Trophoblast cell (in vitro differentiated cells and primary cell): ENCODE data around the gene SLC39A5.

Experiments
- DNase-seq, 2 donors: peaks; one replicate each; pipeline ENCODE4 v3.0.0-alpha.2; 2016
- H2AFZ ChIP-seq: 2 replicates; pipeline ENCODE4 v1.6.1; 2013; ENCODE audit warnings: low read length, moderate library complexity, mild to moderate bottlenecking; ENCODE audit not compliant: insufficient read depth, poor library complexity
- H2AK5ac ChIP-seq: 2 replicates; pipeline ENCODE4 v1.6.1; 2013; ENCODE audit warnings: mild to moderate bottlenecking, low read length
- H2BK120ac ChIP-seq: 2 replicates; pipeline ENCODE4 v1.6.1; 2013; ENCODE audit warnings: low read length, mild to moderate bottlenecking, moderate library complexity; ENCODE audit not compliant: insufficient read depth, poor library complexity
- H2BK12ac ChIP-seq: 2 replicates; pipeline ENCODE4 v1.6.1; 2013; ENCODE audit warnings: mild to moderate bottlenecking, low read length, moderate library complexity
- H2BK5ac ChIP-seq: 2 replicates; pipeline ENCODE4 v1.6.1; 2013; ENCODE audit warnings: low read length, low read depth, moderate library complexity, mild to moderate bottlenecking; ENCODE audit not compliant: poor library complexity
- H3K14ac ChIP-seq: 2 replicates; pipeline ENCODE4 v1.6.1; 2013; ENCODE audit warnings: mild to moderate bottlenecking, low read length
- H3K18ac ChIP-seq: 2 replicates; pipeline ENCODE4 v1.6.1; 2013; ENCODE audit warnings: mild to moderate bottlenecking, low read length
- H3K23ac ChIP-seq: 2 replicates; pipeline ENCODE4 v1.6.1; 2013; ENCODE audit warnings: low read length
- H3K27ac ChIP-seq: 2 replicates; pipeline ENCODE4 v1.5.1; 2013; ENCODE audit warnings: low read depth, mild to moderate bottlenecking, inconsistent platforms, low read length, moderate library complexity
- H3K27me3 ChIP-seq: 2 replicates; pipeline ENCODE4 v1.6.1; 2013; ENCODE audit warnings: inconsistent platforms, mild to moderate bottlenecking, low read length, moderate library complexity; ENCODE audit not compliant: insufficient read depth
- H3K36me3 ChIP-seq, 2 experiments: 1 replicate in 1 of 2; 2 replicates in 1 of 2; pipeline ENCODE4 v1.6.1; 2013; ENCODE audit warnings: low read length in 2 of 2, mild to moderate bottlenecking in 2 of 2, moderate library complexity in 1 of 2; ENCODE audit not compliant: insufficient read depth in 2 of 2, control insufficient read depth in 1 of 2
- H3K4ac ChIP-seq: 2 replicates; pipeline ENCODE4 v1.6.1; 2013; ENCODE audit warnings: low read depth, mild to moderate bottlenecking, low read length, moderate library complexity
- H3K4me1 ChIP-seq, 2 experiments: 1 replicate in 1 of 2; 2 replicates in 1 of 2; pipeline ENCODE4 v1.6.1; 2013; ENCODE audit warnings: low read length in 2 of 2, mild to moderate bottlenecking in 2 of 2, moderate library complexity in 1 of 2; ENCODE audit not compliant: insufficient read depth in 2 of 2, control insufficient read depth in 1 of 2
- H3K4me2 ChIP-seq: 2 replicates; pipeline ENCODE4 v1.6.1; 2013; ENCODE audit warnings: inconsistent platforms, mild to moderate bottlenecking, low read length, moderate library complexity
- H3K4me3 ChIP-seq: 2 replicates; pipeline ENCODE4 v1.5.1; 2013; ENCODE audit warnings: mild to moderate bottlenecking, low read depth, low read length, inconsistent platforms
- H3K79me1 ChIP-seq: one replicate; pipeline ENCODE4 v1.6.1; 2013; ENCODE audit warnings: low read length
- H3K79me2 ChIP-seq: 2 replicates; pipeline ENCODE4 v1.6.1; 2013; ENCODE audit warnings: low read length, mild to moderate bottlenecking; ENCODE audit not compliant: control insufficient read depth, insufficient read depth, poor library complexity
- H3K9ac ChIP-seq: 2 replicates; pipeline ENCODE4 v1.6.1; 2013; ENCODE audit warnings: mild to moderate bottlenecking, low read length
- H3K9me3 ChIP-seq: 2 replicates; pipeline ENCODE4 v1.6.1; 2013; ENCODE audit warnings: low read depth, mild to moderate bottlenecking, control low read depth, inconsistent platforms, low read length; ENCODE audit not compliant: insufficient read depth
- H4K12ac ChIP-seq: 2 replicates; pipeline ENCODE4 v1.6.1; 2013; ENCODE audit warnings: low read depth, mild to moderate bottlenecking, low read length, moderate library complexity
- H4K8ac ChIP-seq: 2 replicates; pipeline ENCODE4 v1.6.1; 2013; ENCODE audit warnings: low read depth, mild to moderate bottlenecking, low read length, moderate library complexity
- H4K91ac ChIP-seq: one replicate; pipeline ENCODE4 v1.6.1; 2013; ENCODE audit warnings: low read depth, mild to moderate bottlenecking, low read length, moderate library complexity
- WGBS: extraction: QIAGEN DNeasy Blood & Tissue Kit; methylation state at CpG from one replicate; pipeline ENCODE4 v1.1.7; 2013; ENCODE audit warnings: missing lambda C conversion rate; ENCODE audit not compliant: insufficient read length, insufficient coverage; ENCODE audit errors: extremely low coverage; 5-methylcytosine and 5-hydroxymethylcytosine counted together

Gene SLC39A5

GRCh38 chr12:56255671-56256070 is 25.8 kb downstream of the SLC39A5 start:
- Histone ChIP-seq H4K91ac (no peak overlapping the region), H3K14ac (no peak overlapping the region), H3K27ac (no peak overlapping the region), H2AFZ (no peak overlapping the region), H3K9ac (no peak overlapping the region), H3K27me3 (no peaks in the 10 kb centered on the region), H3K79me1 (peaks cover 12% of the 10 kb centered on the region), H3K4me2 (no peak overlapping the region), H3K4me3 (no peak overlapping the region), H3K18ac (peak overlapping the region; percentile 4), H2BK12ac (no peak overlapping the region), H2BK5ac (no peak overlapping the region), H3K36me3 (peaks cover 43 to 49% of the 10 kb centered on the region in 2 experiments), H3K9me3 (no peaks in the 10 kb centered on the region), H4K8ac (no peak overlapping the region), H3K4ac (no peak overlapping the region), H2AK5ac (no peak overlapping the region), H3K4me1 (peaks cover 7 to 8% of the 10 kb centered on the region in 2 experiments), H4K12ac (no peak overlapping the region), H3K23ac (no peak overlapping the region), H2BK120ac (no peak overlapping the region), H3K79me2 (peaks cover 11% of the 10 kb centered on the region)
- no CpG with 5 or more reads among the region's 7 CpGs for WGBS
- no peak for DNase-seq

DNA sequence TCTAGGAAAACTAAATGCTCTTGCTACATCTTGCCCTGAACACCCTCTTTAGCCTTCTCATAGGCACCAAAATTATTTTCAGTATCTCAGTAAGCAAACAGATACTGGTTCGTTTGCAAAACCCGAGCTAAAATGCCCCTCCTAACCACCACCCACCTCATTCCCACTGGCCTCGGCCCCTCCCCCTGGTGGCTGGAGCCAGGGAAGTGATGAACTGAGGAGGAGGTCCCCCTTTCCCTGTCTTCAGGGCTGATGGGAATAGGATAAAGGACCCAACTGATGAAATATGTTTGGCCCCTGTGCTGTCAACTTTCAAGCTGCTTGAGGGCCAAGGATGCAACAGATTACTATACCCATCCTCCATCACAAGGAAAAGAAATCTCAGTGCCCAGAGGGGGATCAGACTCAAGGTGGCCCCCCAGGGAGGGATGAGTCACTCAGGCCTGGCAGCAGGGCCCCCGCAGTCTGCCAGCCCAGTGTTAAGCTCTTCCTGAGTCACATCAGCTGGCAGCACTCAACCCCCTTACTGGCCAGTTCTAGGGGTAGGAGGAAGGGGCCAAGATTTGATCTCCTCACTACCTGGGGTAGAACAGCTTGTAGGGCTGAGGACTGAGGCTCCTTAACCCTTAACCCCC is 26.6 kb downstream of the SLC39A5 start:
- Histone ChIP-seq H4K91ac (no peak overlapping the region), H3K9ac (peak overlapping the region; percentile 10), H4K8ac (no peak overlapping the region), H3K27me3 (no peaks in the 10 kb centered on the region), H3K14ac (no peak overlapping the region), H3K4ac (no peak overlapping the region), H3K23ac (no peak overlapping the region), H3K4me3 (no peak overlapping the region), H3K4me1 (peaks cover 7 to 8% of the 10 kb centered on the region in 2 experiments), H2AK5ac (no peak overlapping the region), H3K9me3 (no peaks in the 10 kb centered on the region), H3K79me1 (peaks cover 12% of the 10 kb centered on the region), H3K79me2 (peaks cover 11% of the 10 kb centered on the region), H3K18ac (peak overlapping the region; percentile 58), H3K27ac (no peak overlapping the region), H2BK120ac (no peak overlapping the region), H3K4me2 (peak overlapping the region; percentile 91), H2BK12ac (no peak overlapping the region), H2BK5ac (no peak overlapping the region), H2AFZ (no peak overlapping the region), H4K12ac (no peak overlapping the region), H3K36me3 (peaks cover 43 to 49% of the 10 kb centered on the region in 2 experiments)
- no CpG with 5 or more reads among the region's 4 CpGs for WGBS
- no peak for DNase-seq

DNA sequence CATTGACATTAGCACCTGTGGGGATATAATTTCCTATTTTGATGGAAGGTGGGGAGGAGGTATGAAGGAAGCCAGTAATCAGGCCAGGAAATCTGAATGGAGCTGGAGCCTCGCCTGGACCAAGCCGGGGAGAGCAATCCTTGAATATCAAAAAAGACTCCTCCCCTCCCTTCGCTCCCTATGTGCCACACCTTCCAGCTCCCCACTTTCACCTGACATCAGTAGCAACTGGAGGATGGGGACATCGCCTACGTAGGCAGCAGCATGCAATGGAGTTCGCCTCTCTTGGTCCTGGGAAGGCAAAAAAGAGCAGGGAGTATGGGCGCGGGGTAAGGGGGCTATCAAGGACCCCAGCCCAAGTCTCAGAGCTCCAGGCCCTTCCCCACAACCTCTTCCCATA is 27.2 kb downstream of the SLC39A5 start:
- Histone ChIP-seq H2AK5ac (no peak overlapping the region), H2BK5ac (no peak overlapping the region), H4K12ac (no peak overlapping the region), H2AFZ (no peak overlapping the region), H3K27me3 (no peaks in the 10 kb centered on the region), H3K4ac (peak overlapping the region; percentile 42), H4K8ac (no peak overlapping the region), H2BK12ac (no peak overlapping the region), H3K36me3 (peaks cover 38 to 44% of the 10 kb centered on the region in 2 experiments), H4K91ac (no peak overlapping the region), H3K27ac (no peak overlapping the region), H3K14ac (peak overlapping the region; percentile 33), H3K4me2 (peak overlapping the region; percentile 91), H3K9me3 (no peaks in the 10 kb centered on the region), H3K79me2 (peaks cover 11% of the 10 kb centered on the region), H3K18ac (peak overlapping the region; percentile 71), H3K4me3 (peak overlapping the region; percentile 96), H3K4me1 (peaks cover 8 to 9% of the 10 kb centered on the region in 2 experiments), H3K9ac (peak overlapping the region; percentile 14), H3K23ac (no peak overlapping the region), H2BK120ac (no peak overlapping the region), H3K79me1 (peaks cover 12% of the 10 kb centered on the region)
- no peak for DNase-seq
- WGBS, result no CpG with 5 or more reads among the region's 8 CpGs

DNA sequence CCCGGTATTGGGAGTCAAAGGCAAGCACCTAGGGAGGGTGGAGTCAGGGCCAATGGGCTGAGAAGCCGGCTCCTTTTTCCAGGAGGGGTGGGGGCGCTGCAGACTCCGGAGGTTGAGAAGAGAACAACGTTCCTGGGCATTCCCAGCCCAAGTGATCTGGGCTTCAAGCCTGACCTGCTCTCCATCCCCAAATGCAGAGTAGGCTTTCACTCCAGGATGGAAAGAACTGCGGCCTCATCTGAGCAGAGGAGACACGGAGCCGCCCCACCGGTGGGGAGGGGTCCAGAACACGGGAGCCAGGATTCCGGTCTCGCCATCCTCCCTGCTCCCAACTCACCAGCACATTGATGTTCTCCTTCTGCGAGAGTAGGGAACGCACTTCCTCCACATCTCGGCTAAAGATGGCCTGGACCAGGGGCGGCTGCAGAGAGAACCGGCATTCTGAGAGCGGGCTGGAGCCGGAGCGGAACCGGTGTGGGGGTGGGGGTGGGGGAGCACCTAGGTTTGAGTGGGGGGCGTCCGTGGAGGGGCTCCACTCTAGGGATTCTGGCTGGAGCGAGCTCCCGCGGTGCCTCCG is 27.7 kb downstream of the SLC39A5 start:
- peak overlapping the region; percentile 68 for H3K4ac ChIP-seq
- H3K9ac ChIP-seq, result peak overlapping the region; percentile 86
- peak overlapping the region; percentile 79 for H4K91ac ChIP-seq
- peak overlapping the region; percentile 79 for H4K12ac ChIP-seq
- H2BK5ac ChIP-seq, result peak overlapping the region; percentile 78
- peaks cover 34 to 39% of the 10 kb centered on the region in 2 experiments for H3K36me3 ChIP-seq
- H3K14ac ChIP-seq, result peak overlapping the region; percentile 97
- H3K27ac ChIP-seq, result peak overlapping the region; percentile 48
- H3K79me1 ChIP-seq, result peaks cover 12% of the 10 kb centered on the region
- no peaks in the 10 kb centered on the region for H3K9me3 ChIP-seq
- peaks cover 11% of the 10 kb centered on the region for H3K79me2 ChIP-seq
- H4K8ac ChIP-seq, result peak overlapping the region; percentile 90
- peak overlapping the region; percentile 96 for H3K4me3 ChIP-seq
- peak overlapping the region; percentile 71 for H2AK5ac ChIP-seq
- no peaks in the 10 kb centered on the region for H3K27me3 ChIP-seq
- H2BK12ac ChIP-seq, result no peak overlapping the region
- no peak overlapping the region for H3K23ac ChIP-seq
- WGBS, result no CpG with 5 or more reads among the region's 27 CpGs
- H2BK120ac ChIP-seq, result peak overlapping the region; percentile 52
- peak overlapping the region; percentile 91 for H3K4me2 ChIP-seq
- peaks cover 8 to 9% of the 10 kb centered on the region in 2 experiments for H3K4me1 ChIP-seq
- peak overlapping the region; percentile 96 for H2AFZ ChIP-seq
- H3K18ac ChIP-seq, result peak overlapping the region; percentile 97
- peak in 1 of 2 donors; percentile 26 for DNase-seq
